Measurements from ENCODE around the gene SETD2.
"Not testable (repeated sequence)": the region's sequence is repeated elsewhere in the genome, so short reads cannot be mapped to it uniquely, and the experiment has no call there.

The SETD2 gene

DNA sequence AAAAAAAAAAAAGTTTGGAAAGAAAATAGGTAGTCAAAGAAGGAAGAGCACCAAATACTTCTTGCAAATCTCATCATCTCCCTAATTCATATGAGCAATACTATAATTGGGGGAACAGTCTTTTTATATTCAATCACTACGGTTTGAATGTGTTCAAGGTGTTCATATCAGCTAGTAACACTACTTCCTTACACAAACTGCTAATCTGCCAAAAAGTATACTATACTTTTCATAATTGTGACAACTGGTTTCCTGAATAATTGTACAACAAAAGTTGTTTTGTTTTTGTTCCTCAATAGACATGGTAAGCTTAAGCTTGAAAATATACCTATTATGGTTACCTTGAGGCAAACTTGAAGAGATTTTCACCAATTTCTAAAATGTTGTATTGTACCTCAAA lies 12.1 kb downstream of the SETD2 start:
- H3K27ac ChIP-seq (ENCODE audit: low read depth, low read length), result no peak overlapping the region
- H3K9me3 ChIP-seq (ENCODE audit: control insufficient read depth in 1 of 2, low read length in 2 of 2), result no peaks in the 10 kb centered on the region
- no peaks in the 10 kb centered on the region for H3K27me3 ChIP-seq (ENCODE audit: control insufficient read depth in 1 of 2, insufficient read depth in 2 of 2, low read length in 2 of 2)
- no peak overlapping the region for H3K9ac ChIP-seq (ENCODE audit: low read depth in 1 of 2, low read length in 2 of 2)
- H3K4me1 ChIP-seq (ENCODE audit: control insufficient read depth in 1 of 2, insufficient read depth in 2 of 2, low read length in 2 of 2), result peaks cover 5% of the 10 kb centered on the region in 2 donors
- H3K36me3 ChIP-seq (ENCODE audit: control insufficient read depth in 1 of 2, insufficient read depth in 2 of 2, low read length in 2 of 2), result no peaks in the 10 kb centered on the region
- H3K4me3 ChIP-seq (ENCODE audit: low read depth in 1 of 2, low read length in 2 of 2), result no peak overlapping the region

DNA sequence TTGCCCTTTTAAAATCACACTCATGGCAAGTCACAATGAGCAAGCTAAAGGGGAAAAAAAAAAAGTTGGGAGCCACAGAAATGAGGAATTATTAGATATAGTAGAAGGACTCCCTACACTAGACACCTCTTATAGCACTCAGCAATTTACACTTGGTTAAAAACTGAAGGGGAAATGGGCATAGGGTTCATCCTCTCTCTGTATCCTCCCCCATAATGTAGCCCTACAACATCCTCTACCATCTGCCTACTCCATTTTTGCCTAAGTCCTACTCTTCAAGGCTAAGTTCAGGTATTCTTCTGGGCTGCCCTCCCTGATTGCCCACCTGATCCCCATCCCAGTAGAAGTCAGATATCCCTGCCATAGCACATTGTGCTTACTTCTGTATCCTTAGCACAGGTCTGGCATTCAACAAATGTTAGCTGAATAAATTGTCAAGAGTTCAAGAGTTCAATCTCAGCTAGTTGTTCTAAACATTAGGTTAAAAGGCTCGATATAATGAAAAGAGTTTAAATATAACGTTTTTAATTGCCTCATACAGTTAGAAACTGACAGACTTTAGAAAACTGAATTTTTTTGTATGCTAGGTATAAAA lies 14.5 kb downstream of the SETD2 start:
- no peak overlapping the region for H3K4me3 ChIP-seq (ENCODE audit: low read depth in 1 of 2, low read length in 2 of 2)
- no peaks in the 10 kb centered on the region for H3K27me3 ChIP-seq (ENCODE audit: control insufficient read depth in 1 of 2, insufficient read depth in 2 of 2, low read length in 2 of 2)
- no peak overlapping the region for H3K9ac ChIP-seq (ENCODE audit: low read depth in 1 of 2, low read length in 2 of 2)
- no peaks in the 10 kb centered on the region for H3K9me3 ChIP-seq (ENCODE audit: control insufficient read depth in 1 of 2, low read length in 2 of 2)
- H3K27ac ChIP-seq (ENCODE audit: low read depth, low read length), result no peak overlapping the region
- peaks cover 0 to 5% of the 10 kb centered on the region in 2 donors for H3K4me1 ChIP-seq (ENCODE audit: control insufficient read depth in 1 of 2, insufficient read depth in 2 of 2, low read length in 2 of 2)
- no peaks in the 10 kb centered on the region for H3K36me3 ChIP-seq (ENCODE audit: control insufficient read depth in 1 of 2, insufficient read depth in 2 of 2, low read length in 2 of 2)

GRCh38 chr3:47145272-47145671 lies 18.6 kb downstream of the SETD2 start:
- Histone ChIP-seq H3K27ac (ENCODE audit: low read depth, low read length) (no peak overlapping the region), H3K4me3 (ENCODE audit: low read depth in 1 of 2, low read length in 2 of 2) (no peak overlapping the region), H3K4me1 (ENCODE audit: control insufficient read depth in 1 of 2, insufficient read depth in 2 of 2, low read length in 2 of 2) (peaks cover 7 to 21% of the 10 kb centered on the region in 2 donors), H3K9ac (ENCODE audit: low read depth in 1 of 2, low read length in 2 of 2) (no peak overlapping the region), H3K36me3 (ENCODE audit: control insufficient read depth in 1 of 2, insufficient read depth in 2 of 2, low read length in 2 of 2) (no peaks in the 10 kb centered on the region), H3K9me3 (ENCODE audit: control insufficient read depth in 1 of 2, low read length in 2 of 2) (no peaks in the 10 kb centered on the region), H3K27me3 (ENCODE audit: control insufficient read depth in 1 of 2, insufficient read depth in 2 of 2, low read length in 2 of 2) (no peaks in the 10 kb centered on the region)

DNA sequence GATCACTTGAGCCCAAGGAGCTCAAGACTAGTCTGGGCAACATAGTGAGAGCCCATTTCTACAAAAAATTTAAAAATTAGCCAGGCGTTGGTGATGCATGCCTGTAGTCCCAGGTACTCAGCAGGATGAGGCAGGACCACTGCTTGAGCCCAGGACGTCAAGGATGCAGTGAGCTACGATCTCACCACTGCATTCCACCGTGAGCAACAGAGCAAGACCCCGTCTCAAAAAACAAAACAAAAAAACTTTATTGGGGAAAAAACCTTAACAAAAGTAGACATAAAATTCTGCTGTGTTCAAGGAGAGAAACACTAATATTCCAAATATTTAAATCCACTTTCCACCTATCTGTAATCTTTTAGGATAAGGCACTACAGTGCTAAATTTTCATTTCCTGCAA lies 20.8 kb downstream of the SETD2 start:
- Histone ChIP-seq H3K4me1 (ENCODE audit: control insufficient read depth in 1 of 2, insufficient read depth in 2 of 2, low read length in 2 of 2) (peaks cover 7 to 24% of the 10 kb centered on the region in 2 donors), H3K27ac (ENCODE audit: low read depth, low read length) (no peak overlapping the region), H3K36me3 (ENCODE audit: control insufficient read depth in 1 of 2, insufficient read depth in 2 of 2, low read length in 2 of 2) (no peaks in the 10 kb centered on the region), H3K9me3 (ENCODE audit: control insufficient read depth in 1 of 2, low read length in 2 of 2) (no peaks in the 10 kb centered on the region), H3K27me3 (ENCODE audit: control insufficient read depth in 1 of 2, insufficient read depth in 2 of 2, low read length in 2 of 2) (no peaks in the 10 kb centered on the region), H3K9ac (ENCODE audit: low read depth in 1 of 2, low read length in 2 of 2) (no peak overlapping the region), H3K4me3 (ENCODE audit: low read depth in 1 of 2, low read length in 2 of 2) (no peak overlapping the region)

DNA sequence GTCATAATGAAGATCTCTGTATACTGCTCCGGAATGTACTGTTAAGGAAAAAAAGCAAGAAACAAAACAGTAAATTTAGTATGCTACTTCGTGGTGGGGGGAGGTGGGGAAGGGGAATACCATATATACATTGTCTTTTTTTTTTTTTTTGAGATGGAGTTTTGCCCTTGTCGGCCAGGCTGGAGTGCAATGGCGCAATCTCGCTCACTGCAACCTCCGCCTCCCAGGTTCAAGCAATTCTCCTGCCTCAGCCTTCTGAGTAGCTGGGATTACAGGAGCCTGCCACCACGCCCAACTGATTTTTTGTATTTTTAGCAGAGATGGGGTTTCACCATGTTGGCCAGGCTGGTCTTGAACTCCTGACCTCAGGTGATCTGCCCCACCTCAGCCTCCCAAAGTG lies 21.4 kb downstream of the SETD2 start:
- not testable (repeated sequence) for H3K4me3 ChIP-seq (ENCODE audit: low read depth in 1 of 2, low read length in 2 of 2); H3K9me3 ChIP-seq (ENCODE audit: control insufficient read depth in 1 of 2, low read length in 2 of 2)
- peaks cover 7 to 24% of the 10 kb centered on the region in 2 donors for H3K4me1 ChIP-seq (ENCODE audit: control insufficient read depth in 1 of 2, insufficient read depth in 2 of 2, low read length in 2 of 2)

GRCh38 chr3:47140973-47141461 lies 22.9 kb downstream of the SETD2 start:
- H3K36me3 ChIP-seq (ENCODE audit: control insufficient read depth in 1 of 2, insufficient read depth in 2 of 2, low read length in 2 of 2); H3K4me3 ChIP-seq (ENCODE audit: low read depth in 1 of 2, low read length in 2 of 2); H3K27me3 ChIP-seq (ENCODE audit: control insufficient read depth in 1 of 2, insufficient read depth in 2 of 2, low read length in 2 of 2); H3K27ac ChIP-seq (ENCODE audit: low read depth, low read length); H3K9ac ChIP-seq (ENCODE audit: low read depth in 1 of 2, low read length in 2 of 2); H3K9me3 ChIP-seq (ENCODE audit: control insufficient read depth in 1 of 2, low read length in 2 of 2): not testable (repeated sequence)
- peaks cover 7 to 24% of the 10 kb centered on the region in 2 donors for H3K4me1 ChIP-seq (ENCODE audit: control insufficient read depth in 1 of 2, insufficient read depth in 2 of 2, low read length in 2 of 2)

More for the DNA sequence above, 21.4 kb downstream of the SETD2 start:
- H3K27ac ChIP-seq (ENCODE audit: low read depth, low read length); H3K27me3 ChIP-seq (ENCODE audit: control insufficient read depth in 1 of 2, insufficient read depth in 2 of 2, low read length in 2 of 2); H3K9ac ChIP-seq (ENCODE audit: low read depth in 1 of 2, low read length in 2 of 2); H3K36me3 ChIP-seq (ENCODE audit: control insufficient read depth in 1 of 2, insufficient read depth in 2 of 2, low read length in 2 of 2): not testable (repeated sequence)

DNA sequence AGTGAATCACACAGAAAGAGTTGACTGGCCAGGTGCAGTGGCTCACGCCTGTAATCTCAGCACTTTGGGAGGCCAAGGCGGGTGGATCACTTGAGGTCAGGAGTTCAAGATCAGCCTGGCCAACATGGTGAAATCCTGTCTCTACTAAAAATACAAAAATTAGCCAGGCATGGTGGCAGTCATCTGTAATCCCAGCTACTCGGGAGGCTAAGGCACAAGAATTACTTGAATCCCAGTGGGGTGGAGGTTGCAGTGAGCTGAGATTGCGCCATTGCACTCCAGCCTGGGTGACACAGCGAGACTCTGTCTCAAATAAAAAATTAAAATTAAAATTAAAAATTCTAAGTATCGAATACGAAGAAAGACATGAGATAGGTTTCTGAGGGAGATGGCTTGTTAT lies 23.4 kb downstream of the SETD2 start:
- H3K9ac ChIP-seq (ENCODE audit: low read depth in 1 of 2, low read length in 2 of 2); H3K36me3 ChIP-seq (ENCODE audit: control insufficient read depth in 1 of 2, insufficient read depth in 2 of 2, low read length in 2 of 2); H3K27ac ChIP-seq (ENCODE audit: low read depth, low read length); H3K9me3 ChIP-seq (ENCODE audit: control insufficient read depth in 1 of 2, low read length in 2 of 2); H3K27me3 ChIP-seq (ENCODE audit: control insufficient read depth in 1 of 2, insufficient read depth in 2 of 2, low read length in 2 of 2); H3K4me3 ChIP-seq (ENCODE audit: low read depth in 1 of 2, low read length in 2 of 2): not testable (repeated sequence)
- H3K4me1 ChIP-seq (ENCODE audit: control insufficient read depth in 1 of 2, insufficient read depth in 2 of 2, low read length in 2 of 2), result peaks cover 7 to 24% of the 10 kb centered on the region in 2 donors

GRCh38 chr3:47134311-47134710 lies 29.6 kb downstream of the SETD2 start:
- Histone ChIP-seq H3K9ac (ENCODE audit: low read depth in 1 of 2, low read length in 2 of 2) (no peak overlapping the region), H3K9me3 (ENCODE audit: control insufficient read depth in 1 of 2, low read length in 2 of 2) (no peaks in the 10 kb centered on the region), H3K27ac (ENCODE audit: low read depth, low read length) (no peak overlapping the region), H3K4me3 (ENCODE audit: low read depth in 1 of 2, low read length in 2 of 2) (no peak overlapping the region), H3K27me3 (ENCODE audit: control insufficient read depth in 1 of 2, insufficient read depth in 2 of 2, low read length in 2 of 2) (no peaks in the 10 kb centered on the region), H3K36me3 (ENCODE audit: control insufficient read depth in 1 of 2, insufficient read depth in 2 of 2, low read length in 2 of 2) (no peaks in the 10 kb centered on the region), H3K4me1 (ENCODE audit: control insufficient read depth in 1 of 2, insufficient read depth in 2 of 2, low read length in 2 of 2) (peaks cover 5 to 9% of the 10 kb centered on the region in 2 donors)

DNA sequence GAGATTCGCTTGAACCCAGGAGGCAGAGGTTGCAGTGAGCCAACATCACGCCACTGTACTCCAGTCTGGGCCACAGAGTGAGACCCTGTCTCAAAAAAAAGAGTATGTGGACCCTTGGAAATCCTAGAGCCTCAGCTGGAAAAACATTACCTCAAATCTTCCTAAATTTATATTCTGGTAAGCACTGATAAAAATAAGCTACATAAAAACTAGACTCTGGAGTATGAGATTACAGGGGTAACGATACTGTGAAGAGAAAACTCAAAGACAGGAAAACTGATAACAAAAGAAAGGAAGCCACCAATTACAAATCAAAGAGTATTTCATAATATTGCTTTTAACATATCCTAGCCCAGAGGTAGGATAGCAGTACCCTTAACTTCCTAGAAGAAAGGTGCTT lies 30.3 kb downstream of the SETD2 start:
- no peak overlapping the region for H3K9ac ChIP-seq (ENCODE audit: low read depth in 1 of 2, low read length in 2 of 2)
- no peaks in the 10 kb centered on the region for H3K9me3 ChIP-seq (ENCODE audit: control insufficient read depth in 1 of 2, low read length in 2 of 2)
- peaks cover 5 to 9% of the 10 kb centered on the region in 2 donors for H3K4me1 ChIP-seq (ENCODE audit: control insufficient read depth in 1 of 2, insufficient read depth in 2 of 2, low read length in 2 of 2)

GRCh38 chr3:47130557-47130956 lies 33.4 kb downstream of the SETD2 start:
- H3K9ac ChIP-seq (ENCODE audit: low read depth in 1 of 2, low read length in 2 of 2), result no peak overlapping the region
- H3K9me3 ChIP-seq (ENCODE audit: control insufficient read depth in 1 of 2, low read length in 2 of 2), result no peaks in the 10 kb centered on the region
- no peaks in the 10 kb centered on the region for H3K36me3 ChIP-seq (ENCODE audit: control insufficient read depth in 1 of 2, insufficient read depth in 2 of 2, low read length in 2 of 2)
- H3K27ac ChIP-seq (ENCODE audit: low read depth, low read length), result no peak overlapping the region
- H3K4me1 ChIP-seq (ENCODE audit: control insufficient read depth in 1 of 2, insufficient read depth in 2 of 2, low read length in 2 of 2), result peaks cover 5 to 9% of the 10 kb centered on the region in 2 donors
- no peaks in the 10 kb centered on the region for H3K27me3 ChIP-seq (ENCODE audit: control insufficient read depth in 1 of 2, insufficient read depth in 2 of 2, low read length in 2 of 2)
- no peak overlapping the region for H3K4me3 ChIP-seq (ENCODE audit: low read depth in 1 of 2, low read length in 2 of 2)

More for the DNA sequence above, 30.3 kb downstream of the SETD2 start:
- no peaks in the 10 kb centered on the region for H3K36me3 ChIP-seq (ENCODE audit: control insufficient read depth in 1 of 2, insufficient read depth in 2 of 2, low read length in 2 of 2)
- H3K27ac ChIP-seq (ENCODE audit: low read depth, low read length), result no peak overlapping the region
- no peak overlapping the region for H3K4me3 ChIP-seq (ENCODE audit: low read depth in 1 of 2, low read length in 2 of 2)
- H3K27me3 ChIP-seq (ENCODE audit: control insufficient read depth in 1 of 2, insufficient read depth in 2 of 2, low read length in 2 of 2), result no peaks in the 10 kb centered on the region

Data from duodenal mucosa (tissue), 2 donors.